Activated naive CD4-positive, alpha-beta T cell treated with anti-CD3 and anti-CD28 coated beads for 36 hours (primary cell): ENCODE measurements around the gene PTPN1. TPM values are rescaled to one million over a fixed set of nuclear protein-coding genes. Genes with fewer than 3 reads are reported as not detected.
"Not testable (repeated sequence)": the region's sequence is repeated elsewhere in the genome, so short reads cannot be mapped to it uniquely, and the experiment has no call there.

Source experiments
- CTCF ChIA-PET: fragments of 350-600 bp; sonication (Branson Sonifier 250); formaldehyde crosslinking; loops from one replicate; lab custom pipeline; 2021; ENCODE audit warnings: antibody characterized with exemption; lab: Charles Lee
- DNase-seq: peaks from one replicate; pipeline ENCODE4 v3.0.0-alpha.2; 2020
- H3K27ac Mint-ChIP-seq: one replicate; pipeline ENCODE4 v1.8.0; 2021; ENCODE audit warnings: mild to moderate bottlenecking, mixed read lengths
- H3K27me3 Mint-ChIP-seq: one replicate; pipeline ENCODE4 v1.8.0; 2021; ENCODE audit warnings: low read depth, mixed read lengths
- H3K36me3 Mint-ChIP-seq: one replicate; pipeline ENCODE4 v1.8.0; 2021; ENCODE audit warnings: low read depth, mixed read lengths
- H3K4me1 Mint-ChIP-seq: one replicate; pipeline ENCODE4 v1.8.0; 2021; ENCODE audit warnings: low read depth, mixed read lengths
- H3K4me3 Mint-ChIP-seq: one replicate; pipeline ENCODE4 v1.8.0; 2021; ENCODE audit warnings: mild to moderate bottlenecking, moderate library complexity, mixed read lengths
- H3K9me3 Mint-ChIP-seq: one replicate; pipeline ENCODE4 v1.8.0; 2021; ENCODE audit warnings: mixed read lengths
- intact Hi-C: fragments of 100-400 bp; cut with micrococcal nuclease; formaldehyde crosslinking; loops from one replicate; pipeline ENCODE4 v1.15.1; 2023
- total RNA-seq, 2 experiments: library from RNA; stranded (reverse); gene quantifications; one replicate each; pipeline ENCODE4 v1.2.3, GENCODE V29; 2021

Gene PTPN1
- total RNA-seq, 2 experiments from 2014 or later = 111 to 119 TPM

- CTCF ChIA-PET = interaction anchor here (0.6 to 1.6 kb wide), 5 partner anchors 13 to 157 kb away, joined by 3 to 6 read pairs (median 3); no protein-coding TSS in a partner anchor
- Mint-ChIP-seq H3K9me3 (no peaks in the 10 kb centered on the region), H3K27me3 (no peaks in the 10 kb centered on the region), H3K4me3 (no peak overlapping the region), H3K4me1 (peaks cover 4% of the 10 kb centered on the region), H3K27ac (no peak overlapping the region), H3K36me3 (peaks cover 5% of the 10 kb centered on the region)
- intact Hi-C loops = no loop called here
- no peak for DNase-seq
Observed at GRCh38 chr20:50592282-50593004, 82.3 kb downstream of the PTPN1 start.

GRCh38 chr20:50593005-50593335 is 82.8 kb downstream of the PTPN1 start:
- peaks cover 5% of the 10 kb centered on the region for H3K36me3 Mint-ChIP-seq
- H3K27me3 Mint-ChIP-seq = no peaks in the 10 kb centered on the region
- no peak overlapping the region for H3K4me3 Mint-ChIP-seq
- H3K27ac Mint-ChIP-seq = no peak overlapping the region
- CTCF ChIA-PET = interaction anchor here (0.6 to 1.6 kb wide), 4 partner anchors 14 to 156 kb away, joined by 3 to 6 read pairs (median 4); no protein-coding TSS in a partner anchor
- intact Hi-C loops = no loop called here
- DNase-seq = no peak
- peaks cover 4% of the 10 kb centered on the region for H3K4me1 Mint-ChIP-seq
- no peaks in the 10 kb centered on the region for H3K9me3 Mint-ChIP-seq

- intact Hi-C loops = no loop called here
- no peaks in the 10 kb centered on the region for H3K36me3 Mint-ChIP-seq
- H3K4me3 Mint-ChIP-seq = no peak overlapping the region
- H3K27me3 Mint-ChIP-seq = no peaks in the 10 kb centered on the region
- H3K27ac Mint-ChIP-seq = no peak overlapping the region
- peaks cover 4% of the 10 kb centered on the region for H3K4me1 Mint-ChIP-seq
- CTCF ChIA-PET = interaction anchor here (1.1 kb wide), 1 partner anchor 130 kb away, joined by 4 read pairs; no protein-coding TSS in a partner anchor
- no peak for DNase-seq
- no peaks in the 10 kb centered on the region for H3K9me3 Mint-ChIP-seq
Observed at GRCh38 chr20:50594231-50594590, 84.0 kb downstream of the PTPN1 start.

GRCh38 chr20:50594591-50595432 is 84.6 kb downstream of the PTPN1 start:
- intact Hi-C loops = no loop called here
- CTCF ChIA-PET = interaction anchor here (1.1 kb wide), 1 partner anchor 130 kb away, joined by 4 read pairs; no protein-coding TSS in a partner anchor
- Mint-ChIP-seq H3K4me1 (peaks cover 4% of the 10 kb centered on the region), H3K36me3 (no peaks in the 10 kb centered on the region), H3K27me3 (no peaks in the 10 kb centered on the region), H3K9me3 (no peaks in the 10 kb centered on the region), H3K4me3 (no peak overlapping the region), H3K27ac (no peak overlapping the region)
- DNase-seq = no peak

- Mint-ChIP-seq H3K27me3 (no peaks in the 10 kb centered on the region), H3K27ac (no peak overlapping the region), H3K4me1 (peaks cover 4% of the 10 kb centered on the region), H3K36me3 (no peaks in the 10 kb centered on the region), H3K4me3 (no peak overlapping the region), H3K9me3 (no peaks in the 10 kb centered on the region)
- DNase-seq = no peak
- CTCF ChIA-PET = interaction anchor here (1.1 to 2.6 kb wide), 2 partner anchors 131 kb away, joined by 4 to 7 read pairs; no protein-coding TSS in a partner anchor
- intact Hi-C loops = no loop called here
Observed at GRCh38 chr20:50595433-50595895, 85.3 kb downstream of the PTPN1 start.

GRCh38 chr20:50595988-50596693 is 86.0 kb downstream of the PTPN1 start:
- H3K27ac Mint-ChIP-seq = no peak overlapping the region
- intact Hi-C loops = no loop called here
- CTCF ChIA-PET = interaction anchor here (1.0 to 2.6 kb wide), 3 partner anchors 8 to 132 kb away, joined by 4 to 7 read pairs (median 5); no protein-coding TSS in a partner anchor

GRCh38 chr20:50596694-50597021 is 86.5 kb downstream of the PTPN1 start:
- intact Hi-C loops = no loop called here
- no peak overlapping the region for H3K27ac Mint-ChIP-seq
- no peaks in the 10 kb centered on the region for H3K27me3 Mint-ChIP-seq
- CTCF ChIA-PET = interaction anchor here (1.0 to 2.6 kb wide), 3 partner anchors 8 to 133 kb away, joined by 4 to 7 read pairs (median 5); no protein-coding TSS in a partner anchor
- DNase-seq = no peak
- H3K36me3 Mint-ChIP-seq = no peaks in the 10 kb centered on the region
- no peak overlapping the region for H3K4me3 Mint-ChIP-seq
- H3K4me1 Mint-ChIP-seq = peaks cover 4% of the 10 kb centered on the region
- H3K9me3 Mint-ChIP-seq = no peaks in the 10 kb centered on the region

More at GRCh38 chr20:50595988-50596693, 86.0 kb downstream of the PTPN1 start:
- H3K4me1 Mint-ChIP-seq = peaks cover 4% of the 10 kb centered on the region
- no peaks in the 10 kb centered on the region for H3K36me3 Mint-ChIP-seq
- H3K4me3 Mint-ChIP-seq = no peak overlapping the region
- no peak for DNase-seq
- H3K27me3 Mint-ChIP-seq = no peaks in the 10 kb centered on the region
- H3K9me3 Mint-ChIP-seq = no peaks in the 10 kb centered on the region

GRCh38 chr20:50597406-50597969 is 87.3 kb downstream of the PTPN1 start:
- H3K27ac Mint-ChIP-seq = no peak overlapping the region

GRCh38 chr20:50598074-50598473 is 87.9 kb downstream of the PTPN1 start:
- CTCF ChIA-PET = interaction anchor here (1.0 to 2.6 kb wide), 2 partner anchors 134 to 151 kb away, joined by 4 to 7 read pairs; no protein-coding TSS in a partner anchor
- DNase-seq = no peak
- intact Hi-C loops = no loop called here
- Mint-ChIP-seq H3K27ac (no peak overlapping the region), H3K36me3 (no peaks in the 10 kb centered on the region), H3K4me1 (peaks cover 4% of the 10 kb centered on the region), H3K27me3 (no peaks in the 10 kb centered on the region), H3K4me3 (no peak overlapping the region), H3K9me3 (no peaks in the 10 kb centered on the region)

More at GRCh38 chr20:50597406-50597969, 87.3 kb downstream of the PTPN1 start:
- Mint-ChIP-seq H3K4me1 (peaks cover 4% of the 10 kb centered on the region), H3K9me3 (no peaks in the 10 kb centered on the region), H3K36me3 (no peaks in the 10 kb centered on the region), H3K27me3 (no peaks in the 10 kb centered on the region), H3K4me3 (no peak overlapping the region)
- CTCF ChIA-PET = interaction anchor here (1.0 to 2.6 kb wide), 3 partner anchors 9 to 152 kb away, joined by 4 to 7 read pairs (median 5); no protein-coding TSS in a partner anchor
- intact Hi-C loops = no loop called here
- no peak for DNase-seq

GRCh38 chr20:50598768-50599167 is 88.6 kb downstream of the PTPN1 start:
- H3K36me3 Mint-ChIP-seq, H3K4me3 Mint-ChIP-seq, H3K27ac Mint-ChIP-seq, DNase-seq, H3K27me3 Mint-ChIP-seq, intact Hi-C loops, H3K9me3 Mint-ChIP-seq, H3K4me1 Mint-ChIP-seq: not testable (repeated sequence)
- CTCF ChIA-PET = interaction anchor here (1.0 to 2.0 kb wide), 3 partner anchors 10 to 20 kb away, joined by 3 to 4 read pairs (median 4); no protein-coding TSS in a partner anchor

GRCh38 chr20:50600281-50600895 is 90.2 kb downstream of the PTPN1 start:
- H3K4me3 Mint-ChIP-seq = no peak overlapping the region
- H3K27me3 Mint-ChIP-seq = no peaks in the 10 kb centered on the region
- no peak overlapping the region for H3K27ac Mint-ChIP-seq
- H3K4me1 Mint-ChIP-seq = peaks cover 4% of the 10 kb centered on the region
- CTCF ChIA-PET = interaction anchor here (2.0 kb wide), 1 partner anchor 14 kb away, joined by 4 read pairs; no protein-coding TSS in a partner anchor
- no peaks in the 10 kb centered on the region for H3K9me3 Mint-ChIP-seq
- DNase-seq = no peak
- no peaks in the 10 kb centered on the region for H3K36me3 Mint-ChIP-seq
- intact Hi-C loops = no loop called here
